HG03095 (cell line): ENCODE data around the gene CREBL2.
"Not testable (repeated sequence)": the region's sequence is repeated elsewhere in the genome, so short reads cannot be mapped to it uniquely, and the experiment has no call there.

ENCODE experiments used
- ATAC-seq: cut with Tn5 transposase; IDR thresholded peaks from one replicate; pipeline ENCODE4 v1.9.1; 2021; ENCODE audit warnings: moderate library complexity; ENCODE audit not compliant: unreplicated experiment

The CREBL2 gene

GRCh38 chr12:12630850-12631249 lies 19.2 kb downstream of the CREBL2 start:
- no peak for ATAC-seq

DNA sequence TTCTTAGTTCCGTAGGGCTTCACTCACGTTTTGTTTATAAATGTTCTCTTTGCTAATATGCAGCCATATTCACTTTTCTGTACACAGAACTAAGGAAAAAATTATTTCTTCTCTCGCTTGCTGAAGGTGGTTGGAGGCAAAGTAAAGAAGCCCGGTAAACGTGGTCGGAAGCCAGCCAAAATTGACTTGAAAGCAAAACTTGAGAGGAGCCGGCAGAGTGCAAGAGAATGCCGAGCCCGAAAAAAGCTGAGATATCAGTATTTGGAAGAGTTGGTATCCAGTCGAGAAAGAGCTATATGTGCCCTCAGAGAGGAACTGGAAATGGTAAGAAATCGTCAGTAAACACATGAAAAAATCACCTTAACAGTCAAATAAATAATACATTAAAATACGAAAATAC lies 24.0 kb downstream of the CREBL2 start:
- ATAC-seq, result no peak

DNA sequence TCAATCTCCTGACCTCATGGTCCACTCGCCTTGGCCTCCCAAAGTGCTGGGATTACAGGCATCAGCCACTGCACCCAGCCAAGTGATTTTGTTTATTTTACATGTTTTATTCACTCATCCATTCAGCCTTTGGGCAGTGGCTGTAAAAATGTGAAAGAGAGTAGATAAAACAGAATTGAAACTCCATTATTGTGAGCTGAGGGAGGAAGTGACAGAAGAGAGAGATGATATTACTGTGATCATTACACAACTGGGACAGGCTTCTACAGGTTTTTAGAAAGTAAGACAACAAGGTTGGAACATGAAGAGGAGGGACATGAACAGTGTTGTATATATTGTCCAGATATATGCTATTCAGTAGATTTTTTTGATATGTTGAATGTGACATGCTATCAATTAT lies 25.0 kb downstream of the CREBL2 start:
- peak; percentile 76 for ATAC-seq

GRCh38 chr12:12639995-12640394 lies 28.3 kb downstream of the CREBL2 start:
- not testable (repeated sequence) for ATAC-seq

DNA sequence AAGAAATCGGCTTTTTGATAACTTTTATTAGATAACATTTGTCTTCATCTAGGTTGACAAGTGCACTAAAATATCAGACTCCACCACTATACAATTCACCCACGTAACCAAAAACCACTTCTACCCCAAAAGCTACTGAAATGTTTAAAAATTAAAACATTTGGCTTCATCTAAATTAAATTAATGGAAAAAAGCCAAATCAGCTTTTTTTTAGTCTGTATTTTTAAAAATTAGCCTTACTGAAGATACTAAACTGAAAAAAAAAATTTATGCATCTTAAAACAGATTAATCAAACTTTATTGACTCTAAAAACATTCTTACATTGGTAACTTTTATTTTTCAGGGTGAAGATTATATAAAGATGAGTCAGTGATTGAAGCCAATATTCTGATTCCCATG lies 30.0 kb downstream of the CREBL2 start:
- ATAC-seq, result no peak

GRCh38 chr12:12642916-12643315 lies 31.2 kb downstream of the CREBL2 start:
- no peak for ATAC-seq

- ATAC-seq, result peak; percentile 32
These were observed 33.8 kb downstream of the CREBL2 start for GRCh38 chr12:12645485-12645884.

DNA sequence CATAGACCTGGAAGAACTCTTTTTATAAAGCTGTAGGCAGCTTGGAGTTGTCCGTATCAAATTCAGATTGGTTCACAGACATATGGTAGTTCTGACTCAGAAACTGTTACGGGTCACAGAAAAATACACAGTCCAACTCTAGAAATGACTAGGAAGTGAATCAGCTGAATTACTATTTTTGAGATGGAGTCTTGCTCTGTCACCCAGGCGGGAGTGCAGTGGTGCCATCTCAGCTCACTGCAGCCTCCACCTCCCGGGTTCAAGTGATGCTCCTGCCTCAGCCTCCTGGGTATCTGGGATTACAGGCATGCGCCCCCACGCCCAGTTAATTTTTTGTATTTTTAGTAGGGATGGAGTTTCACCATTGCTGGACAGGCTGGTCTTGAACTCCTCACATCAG lies 34.3 kb downstream of the CREBL2 start:
- ATAC-seq, result peak; percentile 72

GRCh38 chr12:12646483-12647072 lies 34.9 kb downstream of the CREBL2 start:
- ATAC-seq, result no peak

DNA sequence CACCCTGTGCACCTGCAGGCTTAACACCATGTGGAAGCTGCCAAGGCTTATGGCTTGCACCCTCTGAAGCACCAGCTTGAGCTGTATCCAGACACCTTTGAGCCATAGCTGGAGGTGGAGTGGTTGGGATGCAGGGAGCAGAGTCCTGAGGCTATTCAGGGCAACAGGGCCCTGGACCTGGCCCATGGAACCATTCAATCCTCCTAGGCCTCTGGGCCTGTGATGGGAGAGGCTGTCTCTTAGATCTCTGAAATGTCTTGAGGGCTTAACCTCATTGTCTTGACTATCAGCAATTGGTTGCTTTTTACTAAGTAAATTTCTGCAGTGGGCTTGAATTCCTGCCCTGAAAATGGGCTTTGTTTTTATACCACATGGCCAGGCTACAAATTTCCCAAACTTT lies 36.6 kb downstream of the CREBL2 start:
- no peak for ATAC-seq

- ATAC-seq, result no peak
These were observed 37.4 kb downstream of the CREBL2 start for GRCh38 chr12:12648951-12649650.

DNA sequence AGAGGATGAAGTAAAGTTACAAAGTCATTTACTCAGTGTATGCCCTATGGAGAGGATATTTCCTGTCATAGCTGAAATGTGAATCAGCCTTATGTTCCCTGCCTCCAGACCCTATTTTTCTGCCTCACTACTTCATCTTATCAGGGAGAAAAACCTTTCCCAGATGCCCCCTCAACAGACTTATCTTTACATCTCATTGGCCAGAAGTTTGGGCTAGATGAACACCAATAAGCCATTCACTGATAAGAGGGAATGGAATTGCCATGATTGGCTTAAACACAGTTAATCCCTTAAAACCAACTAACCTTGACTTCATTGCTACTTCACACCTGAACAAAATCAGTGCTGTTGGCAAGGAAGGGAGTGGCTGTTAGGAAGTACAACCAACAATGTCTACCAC lies 40.1 kb downstream of the CREBL2 start:
- ATAC-seq, result no peak

DNA sequence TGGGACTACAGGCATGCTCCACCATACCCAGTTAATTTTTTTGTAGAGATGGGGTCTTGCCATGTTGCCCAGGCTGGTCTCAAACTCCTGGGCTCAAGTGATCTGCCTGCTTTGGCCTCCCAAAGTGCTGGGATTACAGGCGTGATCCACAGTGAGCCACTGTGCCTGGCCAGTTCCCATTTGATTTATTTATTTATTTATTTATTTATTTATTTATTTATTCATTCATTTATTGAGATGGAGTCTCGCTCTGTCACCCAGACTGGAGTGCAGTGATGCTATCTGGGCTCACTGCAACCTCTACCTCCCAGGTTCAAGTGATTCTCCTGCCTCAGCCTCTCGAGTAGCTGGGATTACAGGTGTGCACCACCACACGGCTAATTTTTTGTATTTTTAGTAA lies 41.0 kb downstream of the CREBL2 start:
- not testable (repeated sequence) for ATAC-seq

- no peak for ATAC-seq
These were observed 42.2 kb downstream of the CREBL2 start for GRCh38 chr12:12653922-12654321.

DNA sequence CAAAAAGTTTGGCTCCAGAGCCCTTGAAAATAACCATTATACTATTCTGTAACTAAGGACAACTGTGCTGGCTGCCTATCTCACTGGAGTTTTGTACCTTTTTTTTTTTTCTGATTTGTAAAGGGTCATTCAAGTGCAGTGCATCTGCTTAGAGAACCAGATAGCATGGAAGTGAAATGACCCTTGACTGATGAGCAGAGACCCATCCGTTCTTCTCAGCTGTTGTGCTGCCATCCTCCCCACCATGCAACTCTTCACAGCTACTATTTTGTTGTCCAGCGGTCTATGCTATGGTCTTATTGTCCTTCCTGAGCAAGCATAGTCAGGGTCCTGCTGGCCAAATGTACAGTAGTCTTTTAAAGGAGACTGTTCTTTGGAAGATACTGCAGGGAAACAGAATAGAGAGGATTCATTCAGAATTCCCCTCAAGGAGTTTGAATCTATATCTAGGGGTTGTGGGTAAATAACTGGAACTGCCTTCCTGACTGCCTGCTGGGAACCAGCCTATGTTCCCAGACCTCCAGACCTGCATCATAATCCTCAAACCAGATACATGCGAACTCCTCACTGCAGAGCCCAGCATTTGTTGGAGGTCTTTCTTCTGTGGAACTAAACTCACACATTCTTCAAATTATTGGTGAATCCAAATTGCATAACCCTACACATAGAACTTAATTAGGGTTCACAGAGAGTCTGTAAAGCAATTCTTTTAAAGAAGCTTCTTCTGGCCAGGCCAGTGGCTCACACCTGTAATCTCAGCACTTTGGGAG lies 43.2 kb downstream of the CREBL2 start:
- no peak for ATAC-seq

DNA sequence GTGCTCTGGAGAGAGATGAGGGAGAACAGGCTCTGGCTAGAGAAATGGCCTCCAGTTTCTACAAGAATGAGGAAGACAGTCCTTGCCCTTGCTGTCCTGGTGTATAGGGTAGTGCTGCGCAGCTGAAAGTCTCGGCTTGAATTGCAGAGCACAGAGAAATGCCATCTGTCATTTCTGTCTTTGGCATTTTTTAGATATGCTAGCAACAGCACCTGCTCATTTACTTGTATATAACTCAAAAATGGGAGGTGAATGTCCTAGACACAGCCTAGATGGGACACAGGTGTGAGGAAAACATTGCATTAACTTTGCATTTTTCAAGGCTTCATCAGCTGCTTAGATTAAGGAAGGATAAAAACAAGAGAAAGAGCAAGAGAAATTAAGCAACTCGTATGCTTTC lies 48.5 kb downstream of the CREBL2 start:
- ATAC-seq, result no peak

- ATAC-seq, result no peak
These were observed 49.6 kb downstream of the CREBL2 start for GRCh38 chr12:12661086-12661856.

- ATAC-seq, result no peak
These were observed 52.1 kb downstream of the CREBL2 start for GRCh38 chr12:12663644-12664294.

GRCh38 chr12:12665194-12665593 lies 53.5 kb downstream of the CREBL2 start:
- ATAC-seq, result no peak

DNA sequence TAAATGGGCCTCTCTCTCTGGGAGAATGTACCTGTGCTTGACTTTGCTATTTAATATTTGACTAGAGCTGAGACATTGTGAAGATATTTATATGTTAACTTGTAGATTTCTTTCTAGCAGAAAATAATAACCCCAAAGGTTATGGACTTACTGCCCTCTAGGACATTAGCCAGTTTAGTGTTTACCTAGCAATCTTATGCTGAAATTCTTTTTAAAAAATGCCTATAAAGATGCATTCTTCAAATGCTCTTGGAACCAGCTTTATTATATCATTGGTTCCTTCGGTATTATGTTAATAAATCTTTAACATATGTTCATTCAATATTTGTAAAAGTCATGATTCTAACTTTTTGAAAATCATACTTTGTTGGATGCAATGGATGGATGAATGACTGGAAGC lies 56.3 kb downstream of the CREBL2 start:
- ATAC-seq, result no peak

DNA sequence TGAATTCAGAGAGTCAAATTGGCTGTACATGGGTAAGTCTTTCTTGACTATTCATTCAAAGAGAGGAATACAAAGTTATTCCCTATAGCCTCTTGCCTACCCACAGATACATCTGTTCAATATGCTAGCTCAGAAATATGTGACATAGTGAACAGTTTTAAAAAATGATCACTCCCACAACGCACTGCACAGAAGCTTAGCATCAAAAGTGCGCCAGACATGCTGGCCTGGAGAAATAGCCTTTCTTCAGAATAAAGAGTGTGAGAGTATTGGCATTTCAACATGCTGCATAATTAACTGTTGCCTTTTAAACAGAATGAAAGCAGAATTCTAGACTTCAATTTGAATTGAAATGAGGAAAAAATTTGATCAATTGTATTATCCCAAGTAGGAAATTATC lies 57.3 kb downstream of the CREBL2 start:
- no peak for ATAC-seq
